Naive thymus-derived CD4-positive, alpha-beta T cell (primary cell): Measurements from ENCODE around the gene PSMB7. TPM values are rescaled to one million over a fixed set of nuclear protein-coding genes. Genes with fewer than 3 reads are reported as not detected.

ENCODE experiments used
- ATAC-seq: fragments of 150-1000 bp; cut with Tn5 transposase; 2 replicates; pipeline ENCODE4 v1.10.0; 2021; ENCODE audit warnings: mild to moderate bottlenecking, moderate library complexity
- CTCF ChIA-PET: fragments of 350-600 bp; sonication (Branson Sonifier 250); formaldehyde crosslinking; loops from one replicate; lab custom pipeline; 2021; ENCODE audit warnings: antibody characterized with exemption; lab: Charles Lee
- POLR2A ChIA-PET: fragments of 350-600 bp; sonication (Branson Sonifier 250); formaldehyde crosslinking; loops from one replicate; lab custom pipeline; 2021; ENCODE audit warnings: antibody characterized with exemption, inconsistent platforms; lab: Charles Lee
- DNase-seq, 9 donors: peaks; one replicate each; pipeline versions ENCODE4 v3.0.0 to v3.0.0-alpha.2; 2020 to 2022; ENCODE audit warnings: mixed read lengths in 1 of 9
- H3K27ac ChIP-seq: one replicate; pipeline ENCODE4 v1.7.0; 2013; ENCODE audit warnings: mild to moderate bottlenecking, low read depth, low read length, moderate library complexity
- H3K27me3 ChIP-seq, 2 donors: one replicate each; pipeline ENCODE4 v1.7.0; 2013; ENCODE audit warnings: low read length in 2 of 2, mild to moderate bottlenecking in 2 of 2, moderate library complexity in 2 of 2; ENCODE audit not compliant: control insufficient read depth in 2 of 2, insufficient read depth in 2 of 2
- H3K36me3 ChIP-seq, 3 experiments: 1 replicate in 2 of 3; 2 replicates in 1 of 3; pipeline ENCODE4 v1.7.0; 2013; ENCODE audit warnings: low read length in 3 of 3, mild to moderate bottlenecking in 3 of 3, moderate library complexity in 1 of 3; ENCODE audit not compliant: insufficient read depth in 3 of 3, control insufficient read depth in 2 of 3
- H3K4me1 ChIP-seq, 2 donors: one replicate each; pipeline ENCODE4 v1.7.0; 2013; ENCODE audit warnings: low read length in 2 of 2, mild to moderate bottlenecking in 2 of 2, moderate library complexity in 1 of 2; ENCODE audit not compliant: control insufficient read depth in 2 of 2, insufficient read depth in 2 of 2
- H3K4me3 ChIP-seq: 2 replicates; pipeline ENCODE4 v1.7.0; 2013; ENCODE audit warnings: mild to moderate bottlenecking, low read length
- H3K9me3 ChIP-seq, 3 experiments: 1 replicate in 2 of 3; 2 replicates in 1 of 3; pipeline ENCODE4 v1.7.0; 2013; ENCODE audit warnings: low read length in 3 of 3; ENCODE audit not compliant: control insufficient read depth in 2 of 3
- H3K27ac Mint-ChIP-seq, 9 donors: one replicate each; pipeline ENCODE4 v1.8.0; 2020 to 2022; ENCODE audit warnings: mixed read lengths in 9 of 9, mild to moderate bottlenecking in 8 of 9, moderate library complexity in 5 of 9, inconsistent platforms in 2 of 9
- H3K27me3 Mint-ChIP-seq, 5 donors: one replicate each; pipeline ENCODE4 v1.8.0; 2021 to 2022; ENCODE audit warnings: mixed read lengths in 5 of 5, mild to moderate bottlenecking in 1 of 5
- H3K36me3 Mint-ChIP-seq, 5 donors: one replicate each; pipeline ENCODE4 v1.8.0; 2020 to 2022; ENCODE audit warnings: mixed read lengths in 5 of 5, mild to moderate bottlenecking in 3 of 5, inconsistent platforms in 1 of 5
- H3K4me1 Mint-ChIP-seq, 7 donors: one replicate each; pipeline ENCODE4 v1.8.0; 2020 to 2022; ENCODE audit warnings: mixed read lengths in 7 of 7, mild to moderate bottlenecking in 3 of 7, inconsistent platforms in 1 of 7
- H3K4me3 Mint-ChIP-seq, 10 donors: one replicate each; pipeline ENCODE4 v1.8.0; 2020 to 2022; ENCODE audit warnings: mild to moderate bottlenecking in 10 of 10, mixed read lengths in 10 of 10, moderate library complexity in 6 of 10, inconsistent platforms in 2 of 10
- H3K9me3 Mint-ChIP-seq, 11 donors: one replicate each; pipeline ENCODE4 v1.8.0; 2020 to 2022; ENCODE audit warnings: mixed read lengths in 11 of 11, mild to moderate bottlenecking in 4 of 11, inconsistent platforms in 1 of 11, moderate library complexity in 1 of 11
- intact Hi-C, 2 donors: fragments of 100-400 bp; cut with micrococcal nuclease; formaldehyde crosslinking; loops; one replicate each; pipeline ENCODE4 v1.15.1; 2023
- polyA plus RNA-seq, 2 donors: library from polyadenylated mRNA; unstranded; fragments of 300-500 nt; fragmentation: Illumina TruSeq; gene quantifications; one replicate each; pipeline ENCODE4 v1.2.3, GENCODE V29; 2021
- total RNA-seq, 6 experiments: library from RNA in 5 of 6; stranded (reverse) in 5 of 6; gene quantifications; 1 replicate in 5 of 6; 2 replicates in 1 of 6; pipeline ENCODE4 v1.2.3 and lab custom pipeline; 2021 to 2026

The PSMB7 gene
- total and polyA plus RNA-seq, 7 experiments from 2014 or later, result 59.4 to 203 (median 73.9) TPM

- Histone ChIP-seq H3K9me3 (no peaks in the 10 kb centered on the region), H3K27ac (no peak overlapping the region), H3K4me3 (no peak overlapping the region), H3K36me3 (no peaks in the 10 kb centered on the region), H3K4me1 (no peaks in the 10 kb centered on the region), H3K27me3 (no peaks in the 10 kb centered on the region)
- peak in 1 of 9 donors; percentile 51 for DNase-seq
- Mint-ChIP-seq H3K4me1 (peaks cover 0 to 3% (median 0%) of the 10 kb centered on the region in 7 donors), H3K27ac (no peak overlapping the region), H3K4me3 (no peak overlapping the region), H3K9me3 (no peaks in the 10 kb centered on the region), H3K27me3 (no peaks in the 10 kb centered on the region), H3K36me3 (no peaks in the 10 kb centered on the region)
- ATAC-seq, result peak; percentile 61
- ChIA-PET POLR2A (no interaction called here), CTCF (no interaction called here)
- intact Hi-C loops, result loop anchor here (1.0 to 2.0 kb wide), 2 partner anchors 193 to 194 kb away; no protein-coding TSS in a partner anchor
Measured at GRCh38 chr9:124320062-124320973, 94.9 kb downstream of the PSMB7 start.

DNA sequence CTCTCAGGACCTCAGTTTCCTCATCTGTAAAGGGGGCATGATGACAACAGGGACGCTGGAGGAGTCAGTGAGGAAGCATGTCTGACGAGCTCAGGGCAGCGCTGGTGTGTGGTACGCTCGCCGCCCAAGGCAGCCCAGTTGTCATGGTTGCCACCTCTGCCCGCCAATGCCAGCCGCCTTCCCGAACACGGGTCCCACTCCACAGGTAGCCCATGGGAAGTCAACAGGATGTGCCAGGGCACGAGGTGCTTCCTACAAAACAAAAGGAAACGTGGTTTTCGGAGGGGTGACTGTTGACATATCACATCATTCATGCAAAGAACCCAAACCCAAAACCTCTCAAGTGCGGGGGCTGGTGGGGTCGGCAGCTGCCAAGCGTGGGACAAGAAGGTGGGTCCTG is 99.4 kb downstream of the PSMB7 start:
- no peak for ATAC-seq
- H3K9me3 ChIP-seq, result no peaks in the 10 kb centered on the region
- DNase-seq, result no peak
- no peaks in the 10 kb centered on the region for H3K27me3 ChIP-seq
- H3K36me3 ChIP-seq, result no peaks in the 10 kb centered on the region
- no peak overlapping the region for H3K4me3 Mint-ChIP-seq
- no peaks in the 10 kb centered on the region for H3K27me3 Mint-ChIP-seq
- no peaks in the 10 kb centered on the region for H3K4me1 ChIP-seq
- CTCF ChIA-PET, result no interaction called here
- H3K27ac Mint-ChIP-seq, result no peak overlapping the region
- intact Hi-C loops, result no loop called here
- H3K4me1 Mint-ChIP-seq, result peaks cover 0 to 2% (median 0%) of the 10 kb centered on the region in 7 donors
- no peaks in the 10 kb centered on the region for H3K9me3 Mint-ChIP-seq
- no peak overlapping the region for H3K4me3 ChIP-seq
- no peak overlapping the region for H3K27ac ChIP-seq
- POLR2A ChIA-PET, result no interaction called here
- no peaks in the 10 kb centered on the region for H3K36me3 Mint-ChIP-seq

DNA sequence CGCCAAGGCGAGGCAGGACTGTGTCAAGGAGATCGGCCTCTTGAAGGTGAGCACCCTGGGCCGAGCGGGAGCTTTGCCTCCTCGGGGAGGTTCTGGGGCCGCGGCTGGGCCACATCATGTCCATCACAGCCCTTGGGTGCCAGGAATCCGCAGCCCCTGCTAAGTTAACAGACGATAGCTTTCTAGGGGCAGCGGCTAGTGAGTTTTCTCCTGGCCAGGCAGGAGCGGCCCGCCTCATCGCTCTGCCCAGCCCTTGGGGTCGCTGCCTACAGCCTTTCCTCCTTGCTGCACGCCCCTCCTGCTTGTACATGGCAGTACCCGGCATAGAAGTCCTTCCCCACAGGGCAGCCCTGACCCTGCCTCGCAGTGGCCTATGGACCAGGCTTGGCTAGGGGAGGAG is 101.3 kb downstream of the PSMB7 start:
- no peaks in the 10 kb centered on the region for H3K4me1 ChIP-seq
- DNase-seq (no peak), ATAC-seq (no peak)
- H3K27me3 ChIP-seq, result no peaks in the 10 kb centered on the region
- Mint-ChIP-seq H3K9me3 (no peaks in the 10 kb centered on the region), H3K27me3 (no peaks in the 10 kb centered on the region), H3K4me1 (no peaks in the 10 kb centered on the region), H3K27ac (no peak overlapping the region), H3K36me3 (no peaks in the 10 kb centered on the region), H3K4me3 (no peak overlapping the region)
- H3K9me3 ChIP-seq, result no peaks in the 10 kb centered on the region
- H3K4me3 ChIP-seq, result no peak overlapping the region
- H3K36me3 ChIP-seq, result no peaks in the 10 kb centered on the region
- H3K27ac ChIP-seq, result no peak overlapping the region
- ChIA-PET CTCF (no interaction called here), POLR2A (no interaction called here)
- intact Hi-C loops, result no loop called here

- H3K4me3 ChIP-seq, result no peak overlapping the region
- H3K4me1 ChIP-seq, result no peaks in the 10 kb centered on the region
- H3K36me3 Mint-ChIP-seq, result no peaks in the 10 kb centered on the region
- H3K9me3 ChIP-seq, result no peaks in the 10 kb centered on the region
- intact Hi-C loops, result no loop called here
- ATAC-seq (no peak), DNase-seq (no peak)
- no peaks in the 10 kb centered on the region for H3K36me3 ChIP-seq
- H3K27ac Mint-ChIP-seq, result no peak overlapping the region
- no peaks in the 10 kb centered on the region for H3K4me1 Mint-ChIP-seq
- H3K27me3 Mint-ChIP-seq, result no peaks in the 10 kb centered on the region
- no peaks in the 10 kb centered on the region for H3K9me3 Mint-ChIP-seq
- H3K4me3 Mint-ChIP-seq, result no peak overlapping the region
- no peaks in the 10 kb centered on the region for H3K27me3 ChIP-seq
- no peak overlapping the region for H3K27ac ChIP-seq
- ChIA-PET POLR2A (no interaction called here), CTCF (no interaction called here)
Measured at GRCh38 chr9:124312290-124313265, 102.7 kb downstream of the PSMB7 start.

DNA sequence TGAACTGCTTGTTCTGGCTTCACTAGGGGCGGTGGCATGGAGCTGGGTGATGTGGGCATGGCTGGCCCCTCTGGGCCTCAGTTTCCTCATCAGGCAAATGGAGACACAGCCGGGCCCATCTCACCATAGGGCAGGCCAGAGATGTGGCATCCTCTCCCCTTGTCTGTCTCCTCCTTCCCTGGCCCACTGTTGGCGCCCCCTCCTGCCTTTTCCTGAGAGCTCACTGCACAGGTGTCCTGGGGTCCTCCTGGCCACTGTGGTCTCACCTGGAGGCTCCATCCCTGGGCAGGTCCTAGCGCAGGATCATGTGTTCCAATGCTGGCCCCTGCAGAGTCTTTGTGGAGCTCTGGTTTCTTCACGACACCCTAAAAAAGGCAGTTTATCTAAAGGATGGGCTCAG is 104.0 kb downstream of the PSMB7 start:
- DNase-seq (no peak), ATAC-seq (no peak)
- H3K27ac ChIP-seq, result no peak overlapping the region
- H3K9me3 ChIP-seq, result no peaks in the 10 kb centered on the region
- H3K9me3 Mint-ChIP-seq, result no peaks in the 10 kb centered on the region
- H3K4me1 Mint-ChIP-seq, result peaks cover 0 to under 1% (median 0%) of the 10 kb centered on the region in 7 donors
- H3K27me3 ChIP-seq, result no peaks in the 10 kb centered on the region
- CTCF ChIA-PET, result no interaction called here
- H3K4me3 Mint-ChIP-seq, result no peak overlapping the region
- no peaks in the 10 kb centered on the region for H3K27me3 Mint-ChIP-seq
- H3K27ac Mint-ChIP-seq, result no peak overlapping the region
- no peaks in the 10 kb centered on the region for H3K36me3 Mint-ChIP-seq
- no peak overlapping the region for H3K4me3 ChIP-seq
- no peaks in the 10 kb centered on the region for H3K36me3 ChIP-seq
- POLR2A ChIA-PET, result no interaction called here
- intact Hi-C loops, result no loop called here
- H3K4me1 ChIP-seq, result no peaks in the 10 kb centered on the region

GRCh38 chr9:124309667-124310084 is 105.6 kb downstream of the PSMB7 start:
- no peaks in the 10 kb centered on the region for H3K9me3 ChIP-seq
- no peak for ATAC-seq
- no peak overlapping the region for H3K27ac ChIP-seq
- no peaks in the 10 kb centered on the region for H3K27me3 ChIP-seq
- Mint-ChIP-seq H3K4me1 (peaks cover 0 to 2% (median 0%) of the 10 kb centered on the region in 7 donors), H3K9me3 (no peaks in the 10 kb centered on the region), H3K27me3 (no peaks in the 10 kb centered on the region), H3K36me3 (no peaks in the 10 kb centered on the region), H3K4me3 (no peak overlapping the region), H3K27ac (no peak overlapping the region)
- POLR2A ChIA-PET, result no interaction called here
- intact Hi-C loops, result no loop called here
- no peak overlapping the region for H3K4me3 ChIP-seq
- no peaks in the 10 kb centered on the region for H3K36me3 ChIP-seq
- CTCF ChIA-PET, result no interaction called here
- no peak for DNase-seq
- no peaks in the 10 kb centered on the region for H3K4me1 ChIP-seq
